Measurements from ENCODE around the gene SLC43A2.
"Not testable (repeated sequence)": the region's sequence is repeated elsewhere in the genome, so short reads cannot be mapped to it uniquely, and the experiment has no call there.

Gene SLC43A2

DNA sequence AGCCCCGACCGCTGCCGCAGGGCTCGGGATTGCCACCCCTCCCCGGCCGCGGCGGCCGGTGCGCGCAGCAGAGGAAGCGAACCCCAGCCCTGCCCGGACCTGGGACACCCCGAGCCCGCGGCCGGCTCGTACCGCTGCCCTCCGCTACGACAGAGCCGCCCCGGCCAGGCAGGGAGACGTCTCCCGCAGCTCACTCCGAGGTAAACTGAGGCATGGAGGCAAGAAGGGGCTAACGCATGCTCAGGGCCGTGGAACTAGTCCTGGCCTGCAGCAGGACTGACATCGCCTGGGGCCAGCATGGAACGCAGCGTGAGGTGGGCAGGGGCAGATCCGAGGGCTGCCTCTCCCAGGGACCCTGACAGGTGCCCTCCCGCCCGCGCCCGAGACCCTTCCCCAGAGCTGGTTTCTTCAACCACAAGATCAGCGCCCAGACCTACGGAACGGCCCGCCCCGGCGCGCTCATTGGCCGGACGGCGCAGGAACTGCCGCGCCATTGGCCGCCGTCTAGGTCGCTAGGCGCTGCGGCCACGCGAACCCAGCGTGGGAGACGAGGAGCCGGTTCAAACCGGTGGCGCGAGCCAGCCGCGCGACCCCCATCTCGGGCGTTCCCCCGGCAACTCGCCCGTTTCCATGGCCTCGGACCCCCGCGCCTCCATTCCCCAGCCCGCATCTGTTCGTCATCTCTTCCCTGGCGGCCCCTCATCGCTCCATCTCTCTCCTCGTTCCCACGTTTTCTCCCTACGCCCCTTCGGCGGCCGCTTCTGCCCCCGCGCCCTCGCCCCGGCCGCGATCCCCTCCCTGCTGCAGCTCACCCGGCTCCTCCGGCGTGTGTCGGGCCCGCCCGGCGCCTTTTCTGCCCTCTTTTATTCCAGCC, at the start of gene SLC43A2:
Gene SLC43A2, minus strand, starts transcription at position 853 of the 874 bp plus-strand sequence. CDS start 960 bp downstream, outside the sequence.
- DNase-seq (ENCODE audit: low read depth), result peak; percentile 82

DNA sequence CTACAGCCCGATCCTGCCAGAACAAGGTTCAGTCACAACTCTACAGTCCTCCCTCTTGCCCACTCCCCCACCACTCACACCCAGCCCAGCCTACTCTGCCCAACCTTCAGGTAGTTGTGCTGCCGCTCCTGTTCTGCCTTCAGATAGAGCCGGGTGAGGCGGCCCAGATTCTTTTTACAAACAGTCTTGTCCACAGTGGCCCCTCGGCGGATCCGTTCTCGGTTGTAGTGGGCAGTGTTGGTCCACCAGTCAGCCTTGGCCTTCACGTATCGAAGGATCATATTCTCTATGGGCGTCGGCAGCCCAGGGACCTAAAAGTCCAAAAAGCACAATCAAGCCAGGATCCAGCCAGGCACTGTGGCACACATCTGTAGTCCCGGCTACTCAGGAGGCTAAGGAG, 47.8 kb upstream of the SLC43A2 start:
- no peak for DNase-seq (ENCODE audit: low read depth)

DNA sequence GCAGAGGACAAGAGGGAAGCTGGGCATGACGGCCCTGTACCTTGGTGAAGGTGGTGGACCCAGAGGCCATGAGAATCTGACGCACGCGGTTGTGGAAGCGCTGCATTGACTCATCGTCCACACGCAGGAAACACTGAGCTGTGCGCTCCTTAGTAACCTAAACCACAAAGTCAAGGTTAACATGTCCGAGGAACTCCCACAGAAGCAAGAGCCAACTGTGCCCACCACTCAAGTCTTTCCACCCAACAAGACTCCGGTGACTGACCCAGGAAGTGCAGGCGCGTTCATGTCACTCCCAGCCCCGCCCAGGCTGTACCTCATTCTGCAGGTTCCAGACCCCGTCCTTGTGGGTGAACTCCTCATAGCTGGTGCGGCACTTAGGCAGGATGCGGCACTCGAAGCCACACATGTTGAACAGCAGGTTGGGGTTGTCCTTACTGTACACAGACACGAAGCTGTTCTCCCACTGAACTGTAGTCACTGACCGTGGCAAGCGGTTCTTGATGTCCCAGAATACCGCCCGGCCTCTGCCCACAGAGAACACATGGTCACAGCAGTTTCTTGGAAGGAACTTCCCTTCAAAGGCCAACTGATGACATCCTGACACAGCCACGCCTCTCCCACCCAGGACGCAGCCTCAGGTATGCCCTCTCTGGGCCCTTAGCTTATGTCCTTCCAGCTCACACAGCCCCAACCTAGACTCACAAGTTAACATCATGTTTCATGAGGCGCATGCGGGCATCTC, 44.6 kb upstream of the SLC43A2 start:
- no peak for DNase-seq (ENCODE audit: low read depth)

DNA sequence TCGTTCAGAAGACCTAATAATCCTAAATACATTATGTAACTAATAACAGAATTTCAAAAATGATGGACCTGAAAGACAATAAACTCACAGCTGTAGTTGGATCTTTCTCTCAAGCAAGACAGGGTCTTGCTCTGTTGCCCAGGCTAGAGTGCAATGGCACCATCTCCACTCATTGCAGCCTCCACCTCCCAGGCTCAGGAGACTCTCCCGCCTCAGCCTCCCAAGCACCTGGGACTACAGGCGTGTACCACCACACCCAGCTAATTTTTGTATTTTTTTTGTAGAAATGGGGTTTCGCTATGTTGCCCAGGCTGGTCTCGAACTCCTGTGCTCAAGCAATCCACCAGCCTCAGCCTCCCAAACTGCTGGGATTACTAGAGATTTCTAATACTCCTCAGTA, 35.3 kb upstream of the SLC43A2 start:
- DNase-seq (ENCODE audit: low read depth), result not testable (repeated sequence)

DNA sequence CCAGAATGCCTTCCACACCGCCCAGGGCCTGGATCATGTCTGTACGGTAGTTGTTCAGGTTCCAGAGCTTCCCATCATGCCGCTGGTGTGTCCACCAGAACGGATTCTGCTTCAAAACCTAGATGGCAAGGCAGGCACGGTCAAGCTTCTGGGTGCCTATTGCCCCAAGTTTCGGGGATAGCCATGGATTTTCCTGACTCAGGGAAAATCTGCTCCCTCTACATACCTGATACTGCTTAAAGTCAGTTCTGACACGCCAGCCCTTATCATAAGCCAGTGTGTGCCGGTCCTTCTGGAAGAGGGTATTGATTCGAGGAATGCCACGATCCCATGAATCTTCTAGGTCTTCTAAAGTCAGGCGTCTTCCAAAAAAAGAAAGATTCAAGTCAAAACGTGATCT, 32.4 kb upstream of the SLC43A2 start:
- DNase-seq (ENCODE audit: low read depth), result no peak

DNA sequence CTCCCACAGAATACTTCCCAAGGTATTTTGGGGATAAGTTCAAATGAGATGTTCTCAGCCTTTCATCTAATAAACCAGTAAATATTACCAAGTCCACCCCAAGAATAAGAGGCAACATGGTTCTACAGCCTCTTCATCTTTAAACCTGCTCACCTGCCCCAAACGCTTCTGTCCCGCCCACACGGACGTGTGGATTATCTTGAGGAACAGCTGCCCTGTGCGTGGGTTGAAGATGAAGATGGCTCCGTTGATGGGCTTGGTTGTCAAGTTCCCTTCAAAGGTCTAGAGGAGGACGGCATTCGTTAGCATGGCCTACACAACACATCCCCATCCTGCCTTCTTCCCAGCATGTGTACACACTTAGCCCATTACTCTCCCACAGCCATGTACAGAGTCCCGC, 29.5 kb upstream of the SLC43A2 start:
- DNase-seq (ENCODE audit: low read depth), result no peak

DNA sequence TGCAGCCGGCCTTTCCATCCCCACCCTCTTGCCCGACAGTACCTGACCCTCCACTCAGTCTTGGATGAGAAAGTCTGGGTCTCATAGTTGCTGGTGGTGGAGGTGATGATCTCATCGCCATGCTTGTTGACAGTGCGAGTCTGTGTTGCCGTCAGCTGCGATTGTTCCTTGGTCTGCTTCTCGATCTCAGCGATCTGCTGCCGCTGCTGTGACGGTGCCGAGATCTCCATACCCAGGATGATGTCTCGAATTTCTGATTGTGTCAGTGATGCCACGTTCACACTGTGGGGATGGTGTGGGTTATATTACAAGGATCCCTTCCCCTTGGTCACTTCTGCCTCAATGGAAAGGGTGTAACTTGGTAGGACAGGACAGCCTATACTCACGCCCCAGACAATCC, 25.1 kb upstream of the SLC43A2 start:
- DNase-seq (ENCODE audit: low read depth), result no peak

DNA sequence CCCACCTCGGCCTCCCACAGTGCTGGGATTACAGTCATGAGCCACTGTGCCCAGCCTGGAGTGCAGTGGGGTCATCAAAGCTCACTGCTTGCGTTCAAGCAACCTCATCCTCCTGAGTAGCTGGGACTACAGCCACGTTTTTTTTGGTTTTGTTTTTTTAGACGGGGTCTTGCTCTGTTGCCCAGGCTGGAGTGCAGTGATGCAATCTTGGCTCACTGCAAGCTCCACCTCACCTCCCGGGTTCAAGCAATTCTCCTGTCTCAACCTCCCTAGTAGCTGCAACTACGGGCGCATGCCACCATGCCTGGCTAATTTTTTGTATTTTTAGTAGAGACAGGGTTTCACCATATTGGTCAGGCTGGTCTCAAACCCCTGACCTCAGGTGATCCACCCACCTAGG, 24.2 kb upstream of the SLC43A2 start:
- not testable (repeated sequence) for DNase-seq (ENCODE audit: low read depth)

DNA sequence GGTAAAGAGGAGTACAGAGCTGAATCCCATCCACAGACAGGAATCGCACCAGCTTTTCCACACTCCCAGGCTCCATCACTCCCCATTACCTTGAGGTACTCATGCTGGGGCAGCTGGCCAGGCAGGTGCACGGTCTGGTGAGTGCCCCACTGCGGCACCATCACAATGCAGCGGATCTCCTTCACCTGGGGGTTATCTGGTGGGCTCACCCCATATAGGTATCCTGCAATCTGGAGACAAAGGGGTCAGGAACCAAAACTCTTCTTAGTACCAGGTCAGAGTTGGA, 22.9 kb upstream of the SLC43A2 start:
- no peak for DNase-seq (ENCODE audit: low read depth)

DNA sequence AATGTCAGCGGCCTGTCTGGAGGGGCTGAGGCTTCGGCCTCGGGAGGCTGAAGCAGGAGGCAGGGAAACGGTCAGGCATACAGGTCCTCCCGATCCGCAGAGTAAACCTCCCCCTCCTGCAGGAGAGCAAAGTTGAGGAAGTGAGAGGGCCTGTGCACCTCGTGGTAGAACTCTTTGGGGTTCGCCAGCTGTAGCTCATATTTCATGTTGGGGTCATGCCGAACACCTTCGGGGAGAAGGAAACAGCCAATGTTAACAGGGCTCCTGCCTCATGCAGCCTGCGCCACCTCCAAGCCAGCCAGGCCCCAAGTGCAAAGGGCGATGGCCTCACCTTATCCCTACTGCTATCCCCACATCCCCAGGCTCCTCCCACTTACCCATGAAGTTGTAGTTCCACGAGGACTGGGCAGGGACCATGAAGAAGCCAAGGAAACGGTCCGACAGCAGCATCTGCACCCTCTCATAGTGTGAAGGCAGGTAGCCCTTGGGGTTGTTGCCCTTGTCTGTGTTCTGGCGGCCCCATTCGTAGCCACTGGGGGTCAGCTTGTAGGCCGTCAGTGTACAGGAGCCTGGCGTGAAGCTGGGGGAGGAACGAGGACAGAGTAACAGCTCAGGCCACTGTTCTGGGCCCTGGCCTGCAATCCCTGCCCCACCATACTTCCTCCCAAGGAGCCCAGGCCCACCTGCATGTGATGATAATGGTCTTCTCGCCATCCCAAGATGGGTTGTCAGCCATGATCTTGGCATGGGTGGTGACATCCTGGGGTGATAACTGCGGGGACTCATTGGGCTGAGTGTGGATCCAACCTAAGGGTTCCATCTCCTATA, 22.3 kb upstream of the SLC43A2 start:
- no peak for DNase-seq (ENCODE audit: low read depth)

DNA sequence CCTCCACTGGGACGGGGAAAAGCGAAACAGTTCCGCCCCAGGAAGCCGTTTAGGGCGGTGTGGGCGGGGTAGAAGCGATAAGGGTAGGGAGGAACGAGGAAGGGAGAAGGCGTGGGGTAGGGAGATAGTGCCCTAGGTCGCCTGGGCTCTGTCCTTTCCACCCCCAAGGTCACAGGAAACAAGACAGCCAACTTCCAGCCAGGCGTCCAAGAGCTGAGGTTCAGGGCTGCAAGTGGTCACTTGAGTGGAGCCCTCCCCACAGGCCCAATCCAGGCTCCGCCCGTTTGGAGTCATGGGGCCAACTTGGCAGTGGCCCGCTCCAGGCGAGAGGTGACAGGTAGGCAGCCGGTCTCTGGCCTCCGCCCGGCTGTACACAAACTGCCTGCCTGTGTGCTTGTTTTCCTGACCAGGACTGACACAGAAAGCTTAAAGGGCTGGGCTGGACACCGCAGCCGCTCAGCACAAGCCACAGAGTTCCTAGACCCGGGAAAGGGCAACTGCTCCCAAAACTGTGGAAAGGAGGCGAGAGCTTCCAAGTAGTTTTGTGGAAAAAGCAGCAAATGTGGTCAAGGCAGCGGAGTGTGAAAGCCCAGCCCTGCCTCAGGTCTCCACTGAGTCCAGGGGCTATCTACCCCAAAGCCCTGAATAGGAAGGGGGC, 21.3 kb upstream of the SLC43A2 start, which contains the start of gene RILP:
Gene RILP, minus strand, starts transcription at position 23 of the 658 bp plus-strand sequence. CDS start 62 bp downstream, outside the sequence.
- peak; percentile 56 for DNase-seq (ENCODE audit: low read depth)

DNA sequence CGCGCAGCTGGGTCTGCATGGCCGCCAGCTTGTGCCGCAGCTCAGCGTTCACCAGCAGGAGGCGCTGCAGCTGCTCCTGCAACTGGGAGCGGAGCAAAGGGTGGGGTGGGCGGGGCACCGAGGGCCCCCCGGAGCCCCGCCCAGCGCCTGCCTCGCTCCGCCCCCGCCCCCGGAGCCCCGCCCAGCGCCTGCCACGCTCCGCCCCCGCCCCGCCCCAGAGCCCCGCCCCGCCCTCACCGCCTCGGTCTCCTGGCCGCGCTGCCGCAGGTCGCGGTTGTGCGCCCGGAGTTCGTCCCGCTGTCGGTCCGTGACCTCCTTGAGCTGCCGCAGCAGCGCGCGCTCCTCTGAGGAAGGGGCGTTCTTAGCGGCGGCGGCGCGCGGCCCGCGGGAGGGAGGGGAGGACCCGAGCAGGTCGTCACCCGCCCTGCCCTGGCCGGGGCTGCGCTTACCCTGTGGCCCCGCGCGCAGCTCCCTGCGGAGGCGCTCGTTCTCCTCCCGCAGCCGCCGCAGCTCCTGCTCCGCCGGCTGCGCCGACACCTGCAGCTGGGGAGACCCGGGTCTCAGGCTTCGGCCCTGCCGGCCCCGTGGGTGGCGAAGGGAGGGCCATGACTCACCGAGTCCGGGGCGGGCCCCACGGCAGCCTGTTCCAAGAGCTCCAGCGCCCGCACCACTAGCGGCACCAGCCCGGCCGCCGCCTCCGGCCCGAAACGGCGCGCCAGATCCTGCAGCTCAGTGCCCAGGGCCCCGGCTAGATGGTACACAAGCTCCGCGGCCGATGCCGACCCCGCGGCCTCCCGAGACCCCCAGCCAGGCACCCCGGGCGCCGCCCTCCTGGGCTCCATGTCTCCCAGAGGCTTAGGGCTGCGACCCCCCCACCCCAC, 20.6 kb upstream of the SLC43A2 start:
- peak; percentile 93 for DNase-seq (ENCODE audit: low read depth)

DNA sequence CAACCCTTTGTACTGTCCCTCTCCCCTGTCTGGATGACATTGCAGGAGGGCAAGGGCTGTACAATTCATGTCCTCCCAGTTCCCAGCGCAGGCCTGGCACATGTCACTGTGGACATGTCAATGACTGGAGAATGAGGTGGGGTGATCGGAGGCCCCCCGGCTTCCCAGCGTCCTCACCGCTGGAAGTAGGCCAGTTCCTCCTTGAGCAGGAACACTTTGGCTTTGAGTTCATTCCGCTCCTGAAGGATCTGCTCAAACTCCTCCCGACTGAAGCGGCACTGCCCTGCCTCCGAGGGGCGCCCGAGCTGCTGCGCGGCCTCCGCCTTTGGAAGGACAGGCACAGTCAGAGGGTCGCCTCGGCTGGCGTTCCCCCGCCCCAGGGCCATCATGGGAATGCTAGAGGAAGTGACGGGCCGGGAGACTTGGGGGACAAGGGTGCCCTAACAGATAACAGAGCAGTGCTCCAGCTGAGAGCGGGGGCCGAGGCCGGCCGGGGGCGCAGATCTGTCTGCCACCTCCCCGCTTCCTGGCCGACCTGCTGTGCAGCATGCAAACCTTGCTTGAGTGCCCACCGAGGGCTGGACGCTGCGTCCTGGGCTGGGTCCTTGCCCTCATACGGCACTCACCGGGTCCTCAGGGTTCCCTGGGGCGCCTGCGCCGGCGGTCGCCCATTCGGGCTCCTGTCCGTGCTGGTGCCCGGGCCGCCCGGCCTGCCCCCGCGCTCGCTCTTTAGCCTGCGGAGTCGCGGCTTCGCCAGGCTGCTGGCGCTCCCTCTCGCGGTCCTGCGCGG, 19.7 kb upstream of the SLC43A2 start:
- DNase-seq (ENCODE audit: low read depth), result peak; percentile 93

DNA sequence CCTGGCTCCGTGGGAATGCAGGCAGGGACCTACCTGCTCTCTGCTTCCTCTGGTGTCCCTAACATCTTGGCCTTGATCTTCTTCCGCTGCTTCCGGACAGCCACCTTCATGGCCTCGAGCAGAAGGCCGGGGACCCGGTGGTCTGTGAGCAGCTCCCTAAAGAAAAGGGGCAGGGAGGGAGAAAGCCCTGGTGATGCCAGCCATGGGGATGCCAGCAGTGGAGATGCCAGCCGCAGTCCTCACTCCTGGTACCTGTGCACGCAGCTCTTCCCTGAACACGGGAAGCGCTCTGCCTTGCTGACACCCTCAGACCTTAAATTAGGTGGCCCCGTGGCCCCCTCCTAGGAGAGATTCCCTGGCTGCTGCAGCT, 19.2 kb upstream of the SLC43A2 start:
- DNase-seq (ENCODE audit: low read depth), result no peak

DNA sequence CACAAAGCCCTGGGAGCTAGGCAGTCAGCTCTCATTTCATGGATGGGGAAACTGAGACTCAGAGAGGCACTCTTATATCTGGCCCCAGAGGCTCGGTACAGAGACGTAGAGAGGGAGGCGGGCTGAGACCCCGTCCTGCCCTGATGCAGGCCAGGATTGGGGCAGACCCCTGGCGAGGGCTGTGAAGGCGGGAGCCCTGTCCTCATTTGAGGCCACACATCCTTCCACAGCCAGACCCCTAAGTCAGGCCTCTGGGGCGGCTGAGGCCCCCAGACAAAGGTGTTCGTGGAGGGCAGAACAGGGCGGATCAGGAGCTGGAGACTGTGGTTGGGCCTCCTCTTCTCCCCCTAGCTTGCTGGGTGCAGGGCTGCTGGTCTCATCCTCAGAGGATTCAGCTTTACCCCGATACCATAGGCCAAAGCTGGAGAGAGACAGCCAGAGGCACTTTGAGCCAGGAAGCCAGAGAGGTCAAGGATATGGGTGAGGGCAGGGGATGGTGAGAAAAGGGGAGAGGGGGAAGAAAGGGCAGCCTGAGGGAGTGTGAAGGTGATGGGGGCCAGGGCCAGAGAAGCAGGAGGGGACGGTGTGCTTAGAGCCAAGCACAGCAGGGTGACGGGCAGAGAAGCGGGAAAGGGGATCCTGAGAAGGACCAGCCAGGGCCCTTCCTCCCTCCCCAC, 17.7 kb upstream of the SLC43A2 start:
- DNase-seq (ENCODE audit: low read depth), result no peak

DNA sequence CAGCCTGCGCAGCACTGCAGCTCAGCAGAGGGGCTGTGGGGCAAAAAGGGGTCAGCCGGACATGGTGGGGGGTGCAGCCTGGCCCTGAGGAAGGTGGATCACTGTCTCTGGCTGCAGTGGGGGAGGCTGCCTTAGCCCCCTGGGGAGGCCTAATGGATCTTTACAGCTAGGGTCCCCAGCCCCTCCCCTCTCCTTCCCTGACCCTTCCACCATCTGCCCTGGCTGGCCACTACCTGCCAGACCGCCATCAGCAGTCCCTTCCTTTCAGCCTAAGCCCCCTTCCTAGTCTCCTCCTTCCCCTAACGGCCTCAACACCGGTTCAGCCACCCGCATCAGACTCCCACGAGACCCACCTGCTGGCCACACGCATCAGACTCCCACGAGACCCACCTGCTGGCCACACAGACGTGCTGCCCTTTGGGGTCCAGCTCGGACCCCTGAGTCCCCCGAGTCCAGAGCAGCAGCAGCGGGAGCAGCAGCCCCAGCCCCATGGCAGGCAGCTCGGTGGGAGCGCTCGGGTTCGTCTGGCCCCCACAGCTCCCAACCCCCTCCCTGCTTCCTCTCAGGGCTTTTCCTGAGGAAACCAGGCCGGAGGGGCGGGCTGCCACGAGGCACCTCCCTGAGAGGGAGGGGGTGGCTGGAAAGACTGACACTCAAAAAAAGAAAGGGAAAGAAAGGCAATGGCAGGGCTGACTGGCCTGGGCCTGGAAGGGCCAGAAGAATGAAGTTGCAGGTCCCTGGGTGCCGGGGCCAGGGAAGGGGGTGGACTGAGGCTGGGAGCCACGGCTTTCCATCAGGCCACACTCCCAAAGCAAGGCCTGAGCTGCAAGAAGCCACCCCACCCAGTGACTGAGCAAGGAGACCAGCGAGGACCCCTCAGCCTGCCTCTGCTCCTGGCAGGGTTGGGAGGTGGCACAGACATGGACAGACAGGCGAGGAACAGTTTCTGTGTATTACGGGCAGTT, 16.9 kb upstream of the SLC43A2 start, which contains the start of gene SCARF1:
Gene SCARF1, minus strand, starts transcription at position 526 of the 965 bp plus-strand sequence. Its CDS starts 35 bp downstream, at position 491.
- DNase-seq (ENCODE audit: low read depth), result no peak

DNA sequence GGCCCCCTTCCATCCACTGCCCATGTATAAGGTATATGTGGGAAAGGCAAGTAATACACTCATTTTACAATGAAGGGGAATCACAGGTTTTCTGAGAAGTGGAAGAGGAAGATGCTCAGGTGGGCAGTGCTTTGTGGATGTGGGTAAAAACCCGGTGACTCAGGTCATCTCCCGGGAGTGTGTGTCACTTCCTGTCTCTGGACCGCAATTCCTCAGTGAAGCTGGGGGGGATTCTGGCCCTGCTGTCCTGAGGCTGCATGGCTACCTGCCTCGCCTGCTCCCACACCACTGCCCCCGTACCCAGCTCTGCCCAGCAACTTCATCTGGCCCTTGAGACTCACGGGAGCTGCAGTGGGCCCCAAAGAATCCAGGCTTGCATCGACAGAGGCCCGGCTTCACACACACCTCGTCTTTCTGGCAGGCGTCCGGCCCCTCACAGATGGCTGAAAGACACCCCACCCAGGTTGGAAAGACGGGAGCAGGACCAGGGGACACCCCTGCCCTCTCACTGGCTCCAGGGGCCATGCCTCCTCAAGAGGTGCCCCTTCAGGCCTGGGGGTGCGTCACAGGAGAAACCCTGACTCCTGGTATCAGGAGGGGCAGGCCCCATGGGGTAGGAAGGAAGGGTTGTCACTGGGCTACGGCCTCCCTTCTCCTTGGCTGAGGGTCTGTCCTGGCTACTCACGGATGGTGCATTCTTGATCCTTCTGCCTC, 16.0 kb upstream of the SLC43A2 start:
- DNase-seq (ENCODE audit: low read depth), result peak; percentile 91

All from ELR (cell line).